WERI-Rb-1 (cell line): ENCODE data around the gene PYGB.

Experiments used
- DNase-seq: peaks from one replicate; pipeline ENCODE4 v3.0.0-alpha.2; 2020
- H3K27ac ChIP-seq: fragments of 250-450 bp; sonication (Bioruptor Pico); 2 replicates; pipeline ENCODE4 v1.5.1; 2020; ENCODE audit warnings: mild to moderate bottlenecking, moderate library complexity
- H3K27me3 ChIP-seq: fragments of 250-450 bp; sonication (Bioruptor Pico); 2 replicates; pipeline ENCODE4 v1.5.1; 2021; ENCODE audit warnings: mild to moderate bottlenecking, low read depth, moderate library complexity; ENCODE audit not compliant: insufficient read depth, severe bottlenecking
- H3K36me3 ChIP-seq: fragments of 250-450 bp; sonication (Bioruptor Pico); 2 replicates; pipeline ENCODE4 v1.5.1; 2020; ENCODE audit warnings: mild to moderate bottlenecking, moderate library complexity
- H3K4me3 ChIP-seq: 2 replicates; pipeline ENCODE4 v1.5.1; 2011; ENCODE audit warnings: low read depth, mild to moderate bottlenecking, control low read depth, low read length
- H3K9me3 ChIP-seq: fragments of 250-450 bp; sonication (Bioruptor Pico); 2 replicates; pipeline ENCODE4 v1.5.1; 2021; ENCODE audit warnings: mild to moderate bottlenecking, moderate library complexity; ENCODE audit not compliant: severe bottlenecking
- CTCF ChIP-seq: IDR thresholded peaks from 2 replicates; pipeline ENCODE4 v1.5.1; 2011; ENCODE audit warnings: low read depth, mild to moderate bottlenecking, control low read depth, inconsistent platforms, low read length

The PYGB gene

DNA sequence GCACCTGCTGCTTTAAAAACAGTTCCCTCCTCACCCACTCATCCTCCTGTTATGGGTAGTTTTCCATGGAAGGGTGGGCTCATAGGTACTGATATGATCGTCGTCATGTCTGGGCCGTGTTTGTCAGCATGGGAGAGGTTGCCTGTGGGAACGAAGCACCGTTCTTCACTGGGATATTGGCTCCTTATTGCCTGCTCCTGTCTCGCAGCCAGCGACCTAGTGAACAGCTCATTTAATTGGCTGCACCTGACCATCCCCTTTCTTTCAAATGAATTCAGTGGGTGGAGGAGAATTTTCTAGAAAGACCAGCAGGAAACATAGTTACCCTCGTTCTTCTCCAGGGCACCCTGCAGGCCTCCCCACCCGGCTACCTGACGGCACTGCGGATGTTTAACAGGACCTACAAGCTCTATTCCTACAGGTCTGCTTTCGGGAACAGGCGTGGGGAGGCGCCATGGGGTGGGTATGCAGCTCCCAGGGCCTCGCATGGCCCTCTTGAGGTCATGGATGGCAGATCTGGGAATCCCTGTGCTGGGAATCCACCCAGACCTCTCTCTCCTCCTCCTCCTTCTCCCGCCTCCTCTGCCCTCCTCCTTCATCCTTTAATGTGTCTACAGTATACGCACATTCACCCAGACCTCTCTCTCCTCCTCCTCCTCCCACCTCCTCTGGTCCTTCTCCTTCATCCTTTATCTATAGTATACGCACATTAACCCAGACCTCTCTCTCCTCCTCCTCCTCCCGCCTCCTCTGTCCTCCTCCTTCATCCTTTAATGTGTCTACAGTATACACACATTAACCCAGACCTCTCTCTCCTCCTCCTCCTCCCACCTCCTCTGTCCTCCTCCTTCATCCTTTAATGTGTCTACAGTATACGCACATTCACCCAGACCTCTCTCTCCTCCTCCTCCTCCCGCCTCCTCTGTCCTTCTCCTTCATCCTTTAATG, 30.4 kb upstream of the PYGB start:
- Histone ChIP-seq H3K9me3 (no peaks in the 10 kb centered on the region), H3K27ac (no peak overlapping the region), H3K4me3 (no peak overlapping the region), H3K36me3 (peaks cover 66% of the 10 kb centered on the region), H3K27me3 (no peaks in the 10 kb centered on the region)
- DNase-seq = no peak
- TF ChIP-seq CTCF = no peak

DNA sequence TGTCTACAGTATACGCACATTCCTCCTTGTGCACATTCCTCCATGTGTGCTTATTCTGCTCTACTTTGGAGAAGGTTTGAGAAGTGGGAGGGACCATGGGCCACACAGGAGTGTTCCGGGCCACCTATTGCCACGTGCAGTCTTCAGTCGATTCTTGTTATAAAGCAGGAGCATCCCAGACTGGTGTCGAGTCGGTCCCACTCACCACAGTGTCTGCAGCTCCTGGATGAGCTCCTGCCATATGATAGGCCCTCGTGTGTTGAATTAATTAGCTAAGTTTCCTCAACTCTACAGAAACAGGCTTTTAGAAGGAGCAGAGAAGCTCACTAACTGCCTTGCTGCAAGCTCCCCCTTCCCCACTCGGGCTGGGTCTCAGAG, 29.8 kb upstream of the PYGB start:
- Histone ChIP-seq H3K27me3 (no peaks in the 10 kb centered on the region), H3K9me3 (no peaks in the 10 kb centered on the region), H3K4me3 (no peak overlapping the region), H3K36me3 (peaks cover 66% of the 10 kb centered on the region), H3K27ac (no peak overlapping the region)
- no peak for DNase-seq
- no peak for TF ChIP-seq CTCF

GRCh38 chr20:25218492-25218891, 29.4 kb upstream of the PYGB start:
- no peak for TF ChIP-seq CTCF
- Histone ChIP-seq H3K36me3 (peaks cover 62% of the 10 kb centered on the region), H3K27me3 (no peaks in the 10 kb centered on the region), H3K9me3 (no peaks in the 10 kb centered on the region), H3K27ac (no peak overlapping the region), H3K4me3 (no peak overlapping the region)
- no peak for DNase-seq

- Histone ChIP-seq H3K36me3 (peaks cover 56% of the 10 kb centered on the region), H3K9me3 (no peaks in the 10 kb centered on the region), H3K4me3 (no peak overlapping the region), H3K27me3 (no peaks in the 10 kb centered on the region), H3K27ac (no peak overlapping the region)
- DNase-seq = no peak
- no peak for TF ChIP-seq CTCF
These were observed 28.5 kb upstream of the PYGB start for GRCh38 chr20:25219365-25219764.

- Histone ChIP-seq H3K27me3 (no peaks in the 10 kb centered on the region), H3K9me3 (no peaks in the 10 kb centered on the region), H3K4me3 (no peak overlapping the region), H3K36me3 (peaks cover 53% of the 10 kb centered on the region), H3K27ac (no peak overlapping the region)
- peak; percentile 57 for TF ChIP-seq CTCF
- no peak for DNase-seq
These were observed 27.7 kb upstream of the PYGB start for GRCh38 chr20:25220021-25220730.
